GM12873 (cell line): ENCODE results near the gene CYP46A1.

Experiments used
- CTCF ChIP-seq: IDR thresholded peaks from 2 replicates; pipeline ENCODE4 v1.5.1; 2012; ENCODE audit warnings: low read depth, mild to moderate bottlenecking, moderate library complexity, low read length, control low read depth; ENCODE audit not compliant: insufficient read depth; ENCODE audit errors: missing control alignments

The CYP46A1 gene

GRCh38 chr14:99650189-99650588, 33.9 kb upstream of the CYP46A1 start:
- no peak for TF ChIP-seq CTCF

GRCh38 chr14:99651953-99652746, 31.9 kb upstream of the CYP46A1 start:
- no peak for TF ChIP-seq CTCF

- TF ChIP-seq CTCF: no peak
These were observed 29.7 kb upstream of the CYP46A1 start for GRCh38 chr14:99654235-99654985.

- no peak for TF ChIP-seq CTCF
These were observed 28.6 kb upstream of the CYP46A1 start for GRCh38 chr14:99655521-99655920.

- no peak for TF ChIP-seq CTCF
These were observed 27.9 kb upstream of the CYP46A1 start for GRCh38 chr14:99656171-99656570.

GRCh38 chr14:99657645-99658155, 26.4 kb upstream of the CYP46A1 start:
- no peak for TF ChIP-seq CTCF

- TF ChIP-seq CTCF: no peak
These were observed 25.8 kb upstream of the CYP46A1 start for GRCh38 chr14:99658218-99658845.
